IMR-90 (cell line): ENCODE results near the gene TCF7L2. TPM values are rescaled to one million over a fixed set of nuclear protein-coding genes. Genes with fewer than 3 reads are reported as not detected.

Experiments
- ATAC-seq: fragments of 200-7000 bp; cut with Tn5 transposase; 2 replicates; pipeline ENCODE4 v1.9.1; 2020; ENCODE audit warnings: low read depth, mild to moderate bottlenecking, moderate library complexity
- BruUV-seq: library from RNA; stranded (reverse); fragments of 400-500 nt; replicated peaks from 2 replicates; lab custom pipeline; 2021; lab: Mats Ljungman, UMichigan
- CTCF ChIA-PET: fragments of 300-600 bp; formaldehyde crosslinking; extraction: SDS; loops from one replicate; lab custom pipeline; 2021; ENCODE audit warnings: antibody characterized with exemption; lab: Yijun Ruan, JAX
- POLR2A ChIA-PET: fragments of 300-600 bp; sonication (Branson Sonifier 250); formaldehyde crosslinking; loops from one replicate; lab custom pipeline; 2022; ENCODE audit warnings: antibody characterized with exemption; ENCODE audit not compliant: unreplicated experiment; lab: Charles Lee
- DNase-seq: peaks from one replicate; pipeline ENCODE4 v3.0.0; 2013
- H2AFZ ChIP-seq: replicated peaks from 2 replicates; pipeline ENCODE3; 2013; ENCODE audit warnings: low read length, mild to moderate bottlenecking; ENCODE audit not compliant: poor library complexity
- H2AK5ac ChIP-seq: 2 replicates; pipeline ENCODE4 v1.6.1; 2013; ENCODE audit warnings: low read depth, low read length, inconsistent platforms
- H2AK9ac ChIP-seq: replicated peaks from 2 replicates; pipeline ENCODE3; 2013; ENCODE audit warnings: mild to moderate bottlenecking, low read depth, low read length, moderate library complexity; ENCODE audit not compliant: poor library complexity
- H2BK120ac ChIP-seq: 2 replicates; pipeline ENCODE4 v1.6.1; 2013; ENCODE audit warnings: low read depth, low read length, inconsistent platforms
- H2BK15ac ChIP-seq: 3 replicates; pipeline ENCODE4 v1.6.1; 2013; ENCODE audit warnings: low read depth, low read length, inconsistent platforms
- H2BK20ac ChIP-seq: 2 replicates; pipeline ENCODE4 v1.6.1; 2013; ENCODE audit warnings: low read depth, mild to moderate bottlenecking, inconsistent platforms, low read length, moderate library complexity
- H2BK5ac ChIP-seq: 2 replicates; pipeline ENCODE4 v1.6.1; 2013; ENCODE audit warnings: mild to moderate bottlenecking, low read depth, low read length, inconsistent platforms; ENCODE audit not compliant: poor library complexity, severe bottlenecking
- H3K14ac ChIP-seq: replicated peaks from 2 replicates; pipeline ENCODE4 v1.6.1; 2013; ENCODE audit warnings: low read depth, low read length, inconsistent platforms
- H3K18ac ChIP-seq: 2 replicates; pipeline ENCODE4 v1.6.1; 2013; ENCODE audit warnings: low read depth, low read length, control low read depth
- H3K23ac ChIP-seq: 2 replicates; pipeline ENCODE4 v1.6.1; 2013; ENCODE audit warnings: low read depth, low read length, inconsistent platforms
- H3K27ac ChIP-seq: 2 replicates; pipeline ENCODE4 v1.5.1; 2013; ENCODE audit warnings: mild to moderate bottlenecking, control low read depth, low read length; ENCODE audit not compliant: insufficient read depth
- H3K27me3 ChIP-seq: 2 replicates; pipeline ENCODE4 v1.6.1; 2013; ENCODE audit warnings: low read length; ENCODE audit not compliant: control insufficient read depth, insufficient read depth
- H3K36me3 ChIP-seq: 2 replicates; pipeline ENCODE4 v1.6.1; 2013; ENCODE audit warnings: low read length, mixed read lengths; ENCODE audit not compliant: control insufficient read depth, insufficient read depth
- H3K4ac ChIP-seq: 2 replicates; pipeline ENCODE4 v1.6.1; 2013; ENCODE audit warnings: low read depth, low read length, inconsistent platforms
- H3K4me1 ChIP-seq: 2 replicates; pipeline ENCODE4 v1.6.1; 2013; ENCODE audit warnings: low read length, mixed read lengths; ENCODE audit not compliant: control insufficient read depth, insufficient read depth
- H3K4me2 ChIP-seq: 2 replicates; pipeline ENCODE4 v1.6.1; 2013; ENCODE audit warnings: low read depth, mild to moderate bottlenecking, control low read depth, low read length, moderate library complexity
- H3K4me3 ChIP-seq: 2 replicates; pipeline ENCODE4 v1.5.1; 2013; ENCODE audit warnings: low read depth, mild to moderate bottlenecking, control low read depth, low read length, moderate library complexity; ENCODE audit not compliant: insufficient read depth
- H3K56ac ChIP-seq: 2 replicates; pipeline ENCODE4 v1.6.1; 2013; ENCODE audit warnings: low read length, inconsistent platforms; ENCODE audit not compliant: insufficient read depth; ENCODE audit errors: extremely low read depth
- H3K79me1 ChIP-seq, 2 experiments: 2 replicates each; pipeline ENCODE4 v1.6.1; 2013; ENCODE audit warnings: low read length in 2 of 2, inconsistent platforms in 1 of 2, low read depth in 1 of 2
- H3K9ac ChIP-seq: 2 replicates; pipeline ENCODE4 v1.6.1; 2013; ENCODE audit warnings: low read depth, low read length, control low read depth
- H3K9me1 ChIP-seq: 2 replicates; pipeline ENCODE4 v1.6.1; 2013; ENCODE audit warnings: low read length, inconsistent platforms; ENCODE audit not compliant: insufficient read depth
- H3K9me3 ChIP-seq: 2 replicates; pipeline ENCODE4 v1.6.1; 2013; ENCODE audit warnings: low read length; ENCODE audit not compliant: control insufficient read depth, insufficient read depth
- H4K20me1 ChIP-seq: 2 replicates; pipeline ENCODE4 v1.6.1; 2013; ENCODE audit warnings: low read length, inconsistent platforms; ENCODE audit not compliant: insufficient read depth
- H4K5ac ChIP-seq: 2 replicates; pipeline ENCODE4 v1.6.1; 2013; ENCODE audit warnings: mild to moderate bottlenecking, low read depth, low read length, control low read depth
- H4K8ac ChIP-seq, 2 experiments: 2 replicates each; pipeline ENCODE4 v1.6.1; 2013; ENCODE audit warnings: low read depth in 2 of 2, low read length in 2 of 2, control low read depth in 1 of 2, inconsistent platforms in 1 of 2
- H4K91ac ChIP-seq: 2 replicates; pipeline ENCODE4 v1.6.1; 2013; ENCODE audit warnings: low read depth, low read length, inconsistent platforms; ENCODE audit not compliant: insufficient read depth
- CHD1 ChIP-seq: IDR thresholded peaks from 2 replicates; pipeline ENCODE4 v1.6.1; 2012; ENCODE audit warnings: low read depth, low read length, improper control_type of control experiment
- FOS ChIP-seq: fragments of 150-350 bp; IDR thresholded peaks from 2 replicates; pipeline ENCODE4 v1.6.1; 2016; ENCODE audit warnings: low read depth, low read length
- MAFK ChIP-seq: IDR thresholded peaks from 2 replicates; pipeline ENCODE4 v1.6.1; 2012; ENCODE audit warnings: low read depth, low read length, improper control_type of control experiment
- WGBS, 2 experiments: methylation state at CpG; one replicate each; pipeline versions ENCODE4 v1.1.5 to v1.1.7; 2013; ENCODE audit warnings: missing lambda C conversion rate in 2 of 2; ENCODE audit not compliant: insufficient read length in 1 of 2; ENCODE audit errors: extremely low coverage in 2 of 2; 5-methylcytosine and 5-hydroxymethylcytosine counted together
- dilution Hi-C: fragments of 300-500 bp; cut with HindIII; formaldehyde crosslinking; loops from one replicate; pipeline ENCODE4 v1.14.3; 2018; ENCODE audit warnings: low sequenced_read_pairs; ENCODE audit not compliant: unreplicated experiment
- in situ Hi-C: fragments of 300-500 bp; cut with MboI; formaldehyde crosslinking; loops from 3 replicates; pipeline ENCODE4 v1.14.3; 2019; ENCODE audit warnings: low sequenced_read_pairs, inconsistent platforms, mixed read lengths
- intact Hi-C: fragments of 100-400 bp; cut with micrococcal nuclease; formaldehyde crosslinking; loops from 2 replicates; pipeline ENCODE4 v1.10.0; 2022
- polyA plus RNA-seq, 3 experiments: library from polyadenylated mRNA; depleted of rRNA; stranded (reverse); fragments of >200 nt; gene quantifications; 2 replicates each; pipeline ENCODE4 v1.2.3, GENCODE V29; 2012; ENCODE audit warnings: low replicate concordance in 1 of 3
- total RNA-seq: library from RNA; depleted of rRNA; stranded (reverse); fragments of >200 nt; gene quantifications from 2 replicates; pipeline ENCODE4 v1.2.3, GENCODE V29; 2012

Gene TCF7L2
- total and polyA plus RNA-seq, 2 of the 4 experiments (the other 2 are of a cell fraction) = 1.3 to 12.2 TPM

DNA sequence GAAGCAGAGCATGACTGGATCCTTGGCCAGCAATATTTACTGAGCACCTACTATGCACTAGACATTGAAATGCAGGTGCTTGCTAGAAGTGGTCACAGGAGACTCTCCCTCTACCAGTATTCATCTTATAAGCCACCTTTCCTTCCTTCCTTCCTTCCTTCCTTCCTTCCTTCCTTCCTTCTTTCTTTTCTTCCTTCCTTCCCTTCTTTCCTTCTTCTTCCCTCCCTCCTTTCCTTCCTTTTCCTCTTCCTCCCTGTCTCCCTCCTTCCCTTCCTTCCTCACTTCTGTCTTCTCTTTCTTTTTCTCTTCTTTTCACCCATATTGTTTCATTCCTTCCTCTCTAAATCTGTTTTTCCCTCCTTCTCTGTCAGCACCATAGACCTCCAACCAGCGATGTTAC lies 47.3 kb upstream of the TCF7L2 start:
- in situ Hi-C loops = no loop called here
- no peak for DNase-seq
- no CpG with 5 or more reads among the region's 1 CpG for WGBS, 2 experiments
- dilution Hi-C loops = no loop called here
- H3K36me3 ChIP-seq = no peaks in the 10 kb centered on the region
- H3K27me3 ChIP-seq = no peaks in the 10 kb centered on the region
- no peak overlapping the region for H3K4me3 ChIP-seq
- intact Hi-C loops = no loop called here
- H2AK9ac ChIP-seq = no peak overlapping the region
- no peak overlapping the region for H3K18ac ChIP-seq
- TF ChIP-seq CHD1 (no peak), FOS (no peak), MAFK (no peak)
- H3K9me3 ChIP-seq = no peaks in the 10 kb centered on the region
- H2BK15ac ChIP-seq = no peak overlapping the region
- H3K4me1 ChIP-seq = peaks cover 2% of the 10 kb centered on the region; the same call in 1 of the 2 replicates
- no peak overlapping the region for H3K56ac ChIP-seq
- 0 out of 2 replicates have a peak, but pooled peaks cover 3% of the 10 kb centered on the region for H3K9me1 ChIP-seq
- H3K27ac ChIP-seq = no peak overlapping the region
- no peak overlapping the region for H4K8ac ChIP-seq
- no peak overlapping the region for H3K23ac ChIP-seq
- no peak overlapping the region for H2BK20ac ChIP-seq
- no peak overlapping the region for H2BK120ac ChIP-seq
- CTCF ChIA-PET = no interaction called here
- H3K4ac ChIP-seq = no peak overlapping the region
- H4K91ac ChIP-seq = no peak overlapping the region
- no peak for ATAC-seq
- no peak overlapping the region for H2BK5ac ChIP-seq
- no peak overlapping the region for H2AK5ac ChIP-seq
- H4K20me1 ChIP-seq = no peaks in the 10 kb centered on the region
- BruUV-seq = no TSS peak
- no peak overlapping the region for H4K5ac ChIP-seq
- POLR2A ChIA-PET = no interaction called here
- H3K79me1 ChIP-seq = no peaks in the 10 kb centered on the region
- H3K9ac ChIP-seq = no peak overlapping the region
- no peak overlapping the region for H3K14ac ChIP-seq
- H3K4me2 ChIP-seq = no peak overlapping the region
- H2AFZ ChIP-seq = no peak overlapping the region
